ENCODE data around the gene BPIFB2.

Gene BPIFB2

GRCh38 chr20:33015700-33016580 lies 8.4 kb downstream of the BPIFB2 start:
- H3K4me3 ChIP-seq (ENCODE audit: low read depth, low read length) = no peak overlapping the region
- TF ChIP-seq CTCF (IDR thresholded peaks at IDR 0.05; ENCODE audit: insufficient read depth, low read length, missing control alignments) = no peak
- POLR2A ChIA-PET = no interaction called here
- CTCF ChIA-PET = no interaction called here
- no peak for DNase-seq (ENCODE audit: low read depth, low spot score)

- POLR2A ChIA-PET = no interaction called here
- no peak overlapping the region for H3K4me3 ChIP-seq (ENCODE audit: low read depth, low read length)
- no peak for TF ChIP-seq CTCF (IDR thresholded peaks at IDR 0.05; ENCODE audit: insufficient read depth, low read length, missing control alignments)
- CTCF ChIA-PET = no interaction called here
- DNase-seq (ENCODE audit: low read depth, low spot score) = no peak
Measured at GRCh38 chr20:33016581-33017109, 9.1 kb downstream of the BPIFB2 start.

- no peak for TF ChIP-seq CTCF (IDR thresholded peaks at IDR 0.05; ENCODE audit: insufficient read depth, low read length, missing control alignments)
- CTCF ChIA-PET = no interaction called here
- no peak for DNase-seq (ENCODE audit: low read depth, low spot score)
- POLR2A ChIA-PET = no interaction called here
- no peak overlapping the region for H3K4me3 ChIP-seq (ENCODE audit: low read depth, low read length)
Measured at GRCh38 chr20:33017542-33017941, 10.0 kb downstream of the BPIFB2 start.

- TF ChIP-seq CTCF (IDR thresholded peaks at IDR 0.05; ENCODE audit: insufficient read depth, low read length, missing control alignments) = no peak
- POLR2A ChIA-PET = no interaction called here
- no peak for DNase-seq (ENCODE audit: low read depth, low spot score)
- no peak overlapping the region for H3K4me3 ChIP-seq (ENCODE audit: low read depth, low read length)
- CTCF ChIA-PET = no interaction called here
Measured at GRCh38 chr20:33018169-33018931, 10.8 kb downstream of the BPIFB2 start.

GRCh38 chr20:33019465-33020277 lies 12.2 kb downstream of the BPIFB2 start:
- ChIA-PET CTCF (no interaction called here), POLR2A (no interaction called here)
- TF ChIP-seq CTCF (IDR thresholded peaks at IDR 0.05; ENCODE audit: insufficient read depth, low read length, missing control alignments) = no peak
- no peak overlapping the region for H3K4me3 ChIP-seq (ENCODE audit: low read depth, low read length)
- DNase-seq (ENCODE audit: low read depth, low spot score) = no peak

Measured in AG04449 (cell line).